GM12878 (cell line): Measurements from ENCODE around the gene PRR16. TPM values are rescaled to one million over a fixed set of nuclear protein-coding genes. Genes with fewer than 3 reads are reported as not detected.

Source experiments
- ATAC-seq: fragments of 200-7000 bp; cut with Tn5 transposase; 3 replicates; pipeline ENCODE4 v1.9.1; 2020; ENCODE audit warnings: mild to moderate bottlenecking, moderate library complexity
- BruUV-seq: library from RNA; stranded (reverse); fragments of 400-500 nt; replicated peaks from 2 replicates; lab custom pipeline; 2021; lab: Mats Ljungman, UMichigan
- CTCF ChIA-PET: fragments of 300-600 bp; sonication (Branson Sonifier 250); formaldehyde crosslinking; extraction: SDS; loops from one replicate; lab custom pipeline; 2021; ENCODE audit warnings: inconsistent platforms; lab: Yijun Ruan, JAX
- POLR2A ChIA-PET: fragments of 350-600 bp; formaldehyde crosslinking; extraction: SDS; loops from one replicate; lab custom pipeline; 2021; ENCODE audit warnings: inconsistent platforms; lab: Charles Lee
- RAD21 ChIA-PET: fragments of 300-600 bp; sonication (Branson Sonifier 250); formaldehyde crosslinking; loops from one replicate; lab custom pipeline; 2023; ENCODE audit warnings: antibody characterized with exemption; ENCODE audit not compliant: unreplicated experiment; lab: Charles Lee
- SMC1A ChIA-PET: fragments of 300-600 bp; sonication (Branson Sonifier 250); formaldehyde crosslinking; loops from one replicate; lab custom pipeline; 2023; ENCODE audit not compliant: unreplicated experiment, uncharacterized antibody; lab: Charles Lee
- DNase-seq: peaks from one replicate; pipeline ENCODE4 v3.0.0-alpha.2; 2011; ENCODE audit warnings: low read depth, low spot score
- FAIRE-seq: peaks from 3 replicates; lab custom pipeline; 2011; peaks lifted over from hg19 to GRCh38; lab: Jason Lieb, UNC
- H2AFZ ChIP-seq: 2 replicates; pipeline ENCODE4 v1.6.0; 2011; ENCODE audit warnings: low read depth, low read length, control low read depth; ENCODE audit not compliant: control insufficient read depth
- H3K27ac ChIP-seq: 2 replicates; pipeline ENCODE4 v1.5.1; 2011; ENCODE audit warnings: control low read depth; ENCODE audit not compliant: control insufficient read depth, insufficient read depth
- H3K27me3 ChIP-seq, 2 experiments: replicated peaks in 1 of 2; 2 replicates each; pipeline versions ENCODE4 v1.6.0 to v1.6.1; 2011; ENCODE audit warnings: low read length in 1 of 2; ENCODE audit not compliant: control insufficient read depth in 2 of 2, insufficient read depth in 2 of 2
- H3K36me3 ChIP-seq, 2 experiments: 2 replicates each; pipeline ENCODE4 v1.5.1; 2011; ENCODE audit warnings: low read length in 1 of 2; ENCODE audit not compliant: control insufficient read depth in 2 of 2, insufficient read depth in 2 of 2
- H3K4me1 ChIP-seq: 2 replicates; pipeline ENCODE4 v1.6.1; 2011; ENCODE audit warnings: mild to moderate bottlenecking, low read length, moderate library complexity, mixed read lengths; ENCODE audit not compliant: control insufficient read depth, insufficient read depth
- H3K4me2 ChIP-seq: 2 replicates; pipeline ENCODE4 v1.6.0; 2011; ENCODE audit warnings: control low read depth; ENCODE audit not compliant: control insufficient read depth, insufficient read depth
- H3K4me3 ChIP-seq: fragments of 200-600 bp; sonication (generic); 2 replicates; pipeline ENCODE4 v1.5.1; 2016
- H3K79me2 ChIP-seq: 2 replicates; pipeline ENCODE4 v1.6.0; 2011; ENCODE audit warnings: low read length; ENCODE audit not compliant: control insufficient read depth, insufficient read depth
- H3K9ac ChIP-seq: 2 replicates; pipeline ENCODE4 v1.8.0; 2011; ENCODE audit warnings: low read length, control low read depth, mixed read lengths; ENCODE audit not compliant: control insufficient read depth, insufficient read depth
- H3K9me3 ChIP-seq: replicated peaks from 3 replicates; pipeline ENCODE4 v1.5.1; 2011; ENCODE audit warnings: mild to moderate bottlenecking, low read length; ENCODE audit not compliant: control insufficient read depth, insufficient read depth
- H4K20me1 ChIP-seq: 2 replicates; pipeline ENCODE4 v1.6.0; 2011; ENCODE audit not compliant: control insufficient read depth, insufficient read depth
- ESRRA ChIP-seq: IDR thresholded peaks from 2 replicates; pipeline ENCODE4 v1.6.1; 2012; ENCODE audit warnings: mild to moderate bottlenecking, low read length, improper control_type of control experiment
- LARP7 ChIP-seq: fragments of 450-650 bp; IDR thresholded peaks from 2 replicates; pipeline ENCODE4 v1.6.1; 2017; ENCODE audit warnings: mild to moderate bottlenecking
- NBN ChIP-seq: fragments of 450-650 bp; IDR thresholded peaks from 2 replicates; pipeline ENCODE4 v1.6.1; 2016
- PAX5 ChIP-seq: IDR thresholded peaks from 2 replicates; pipeline ENCODE4 v1.6.1; 2011; ENCODE audit warnings: low read depth, low read length, borderline replicate concordance
- PAX8 ChIP-seq: fragments of 450-650 bp; IDR thresholded peaks from 2 replicates; pipeline ENCODE4 v1.6.1; 2017; ENCODE audit warnings: mild to moderate bottlenecking, moderate library complexity
- RAD21 ChIP-seq: IDR thresholded peaks from 2 replicates; pipeline ENCODE4 v1.6.1; 2011; ENCODE audit warnings: mild to moderate bottlenecking, low read depth, low read length, moderate library complexity; ENCODE audit not compliant: insufficient read depth
- SIN3A ChIP-seq: IDR thresholded peaks from 2 replicates; pipeline ENCODE4 v1.6.1; 2012; ENCODE audit warnings: low read depth, low read length, improper control_type of control experiment
- SREBF1 ChIP-seq: IDR thresholded peaks from 2 replicates; pipeline ENCODE4 v1.6.1; 2012; ENCODE audit warnings: mild to moderate bottlenecking, low read length
- TCF3 ChIP-seq: IDR thresholded peaks from 2 replicates; pipeline ENCODE4 v1.6.1; 2012; ENCODE audit warnings: low read depth, mild to moderate bottlenecking, low read length, borderline replicate concordance; ENCODE audit not compliant: insufficient read depth
- WGBS: methylation state at CpG from one replicate; pipeline ENCODE4 v1.1.6; 2016; ENCODE audit warnings: low lambda C conversion rate; ENCODE audit not compliant: insufficient replicate concordance, insufficient coverage; ENCODE audit errors: missing lambda C conversion rate; 5-methylcytosine and 5-hydroxymethylcytosine counted together
- in situ Hi-C: fragments of 300-500 bp; cut with MboI; formaldehyde crosslinking; loops from 9 replicates; pipeline ENCODE4 v1.14.3; 2018; ENCODE audit warnings: mixed read lengths
- intact Hi-C: fragments of 100-400 bp; cut with micrococcal nuclease; formaldehyde crosslinking; loops from one replicate; pipeline ENCODE4 v1.14.2; 2022; ENCODE audit not compliant: unreplicated experiment
- polyA plus RNA-seq, 11 experiments: library from polyadenylated mRNA; depleted of rRNA in 4 of 11; unstranded in 6 of 11; stranded (reverse) in 5 of 11; fragments of >200 nt; fragmentation: Nextera tagmentation in 4 of 11; fragmentation: Illumina TruSeq in 1 of 11; extraction: Ambion mirVana in 4 of 11; extraction: Trizol in 1 of 11; gene quantifications; 1 replicate in 1 of 11; 2 replicates in 10 of 11; pipeline versions ENCODE4 v1.2.1 to v1.2.3, GENCODE V29; 2011 to 2016; ENCODE audit warnings: inconsistent platforms in 2 of 11, missing spikeins in 2 of 11, low read depth in 1 of 11
- total RNA-seq, 4 experiments: library from RNA; depleted of rRNA in 3 of 4; stranded (reverse); fragments of >200 nt in 3 of 4; fragmentation: Illumina TruSeq in 1 of 4; extraction: Trizol in 1 of 4; gene quantifications; 2 replicates each; pipeline versions ENCODE4 v1.2.1 to v1.2.3, GENCODE V29; 2013 to 2021
- TF ChIP-seq, protein P1 (sequence below): fragments of 450-650 bp; IDR thresholded peaks from 2 replicates; pipeline ENCODE4 v1.6.1; 2017; ENCODE audit warnings: borderline replicate concordance
- TF ChIP-seq, protein P2 (sequence below): fragments of 450-650 bp; IDR thresholded peaks from 2 replicates; pipeline ENCODE4 v1.6.1; 2018; ENCODE audit warnings: borderline replicate concordance, mild to moderate bottlenecking; ENCODE audit not compliant: partially characterized antibody

PRR16 gene
- total and polyA plus RNA-seq, 10 of the 15 experiments (the other 5 are each of a cell fraction or from before 2014, with no cell fraction given), result not detected

DNA sequence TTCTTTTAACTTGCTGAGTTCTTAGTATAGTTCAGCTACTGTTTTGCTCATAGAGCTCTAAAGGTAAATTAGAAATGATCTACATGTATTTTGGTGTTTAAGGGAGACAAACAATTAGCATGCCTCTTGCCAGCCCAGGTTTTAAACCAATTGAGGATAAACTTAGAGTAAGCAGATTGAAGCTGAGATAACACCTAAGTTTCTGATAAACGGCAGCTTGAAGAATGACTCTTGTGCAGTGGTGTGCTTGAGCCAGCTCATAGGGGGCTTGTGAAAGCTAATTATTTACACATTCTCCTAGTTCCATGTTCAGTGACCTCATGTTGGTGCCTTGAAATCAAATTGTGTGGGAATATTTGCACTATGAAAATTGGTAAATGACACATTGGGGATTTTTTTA, 193.0 kb downstream of the PRR16 start:
- no peaks in the 10 kb centered on the region for H3K27me3 ChIP-seq
- intact Hi-C loops, result no loop called here
- H3K4me3 ChIP-seq, result no peak overlapping the region
- no peaks in the 10 kb centered on the region for H3K4me1 ChIP-seq
- no peak overlapping the region for H3K4me2 ChIP-seq
- ChIA-PET RAD21 (interaction anchor here (1.5 kb wide), 1 partner anchor 1290 kb away, joined by 4 read pairs; no protein-coding TSS in a partner anchor), POLR2A (no interaction called here), SMC1A (interaction anchor here (1.3 to 2.4 kb wide), 2 partner anchors 9 to 1292 kb away, joined by 3 to 8 read pairs; no protein-coding TSS in a partner anchor), CTCF (interaction anchor here (0.8 to 1.6 kb wide), 5 partner anchors 9 to 1293 kb away, joined by 3 to 14 read pairs (median 4); no protein-coding TSS in a partner anchor)
- no peak overlapping the region for H3K27ac ChIP-seq
- FAIRE-seq, result no peak
- no peak overlapping the region for H2AFZ ChIP-seq
- H3K79me2 ChIP-seq, result no peaks in the 10 kb centered on the region
- DNase-seq, result no peak
- no TSS peak for BruUV-seq
- H3K36me3 ChIP-seq, result no peaks in the 10 kb centered on the region
- H3K9me3 ChIP-seq, result no peaks in the 10 kb centered on the region
- H4K20me1 ChIP-seq, result no peaks in the 10 kb centered on the region
- ATAC-seq, result no peak
- TF ChIP-seq NBN, result no peak
- no peak for TF ChIP-seq PAX8
- 47% methylated on average over 1 of the region's 1 CpG for WGBS
- in situ Hi-C loops, result no loop called here
- H3K9ac ChIP-seq, result no peak overlapping the region

DNA sequence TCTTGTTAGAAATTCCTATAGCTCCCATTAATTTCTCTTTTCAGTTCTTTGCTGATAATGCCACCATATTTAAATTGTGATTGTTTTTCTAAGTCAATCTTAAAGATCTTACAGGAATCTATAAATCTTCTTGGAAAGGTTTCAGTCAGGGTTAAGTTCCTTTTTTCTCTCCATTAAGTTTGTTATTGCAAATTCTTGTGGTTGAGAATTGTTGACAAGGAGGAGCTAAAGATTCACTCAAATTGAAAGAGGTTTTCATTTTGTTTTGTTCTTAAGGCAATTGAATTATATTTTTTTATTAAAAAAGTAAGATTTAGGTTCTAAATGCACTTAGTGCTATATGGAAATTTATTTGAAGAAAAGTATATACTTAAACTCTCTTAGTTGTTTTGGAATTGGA, 213.4 kb downstream of the PRR16 start:
- Histone ChIP-seq H2AFZ (no peak overlapping the region), H3K36me3 (no peaks in the 10 kb centered on the region), H3K9me3 (no peaks in the 10 kb centered on the region), H3K9ac (no peak overlapping the region), H3K27me3 (no peaks in the 10 kb centered on the region), H3K4me2 (no peak overlapping the region), H3K27ac (no peak overlapping the region), H3K79me2 (no peaks in the 10 kb centered on the region), H3K4me1 (no peaks in the 10 kb centered on the region), H3K4me3 (no peak overlapping the region), H4K20me1 (no peaks in the 10 kb centered on the region)
- DNase-seq, result no peak
- no peak for FAIRE-seq
- intact Hi-C loops (no loop called here), in situ Hi-C loops (no loop called here)
- BruUV-seq, result no TSS peak
- CTCF ChIA-PET, result no interaction called here
- SMC1A ChIA-PET, result no interaction called here
- TF ChIP-seq ESRRA (no peak), SIN3A (no peak), RAD21 (no peak), LARP7 (no peak), PAX5 (no peak), SREBF1 (no peak), TCF3 (no peak)
- TF ChIP-seq, protein P1, sequence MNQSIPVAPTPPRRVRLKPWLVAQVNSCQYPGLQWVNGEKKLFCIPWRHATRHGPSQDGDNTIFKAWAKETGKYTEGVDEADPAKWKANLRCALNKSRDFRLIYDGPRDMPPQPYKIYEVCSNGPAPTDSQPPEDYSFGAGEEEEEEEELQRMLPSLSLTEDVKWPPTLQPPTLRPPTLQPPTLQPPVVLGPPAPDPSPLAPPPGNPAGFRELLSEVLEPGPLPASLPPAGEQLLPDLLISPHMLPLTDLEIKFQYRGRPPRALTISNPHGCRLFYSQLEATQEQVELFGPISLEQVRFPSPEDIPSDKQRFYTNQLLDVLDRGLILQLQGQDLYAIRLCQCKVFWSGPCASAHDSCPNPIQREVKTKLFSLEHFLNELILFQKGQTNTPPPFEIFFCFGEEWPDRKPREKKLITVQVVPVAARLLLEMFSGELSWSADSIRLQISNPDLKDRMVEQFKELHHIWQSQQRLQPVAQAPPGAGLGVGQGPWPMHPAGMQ, result no peak
- TF ChIP-seq, protein P2, sequence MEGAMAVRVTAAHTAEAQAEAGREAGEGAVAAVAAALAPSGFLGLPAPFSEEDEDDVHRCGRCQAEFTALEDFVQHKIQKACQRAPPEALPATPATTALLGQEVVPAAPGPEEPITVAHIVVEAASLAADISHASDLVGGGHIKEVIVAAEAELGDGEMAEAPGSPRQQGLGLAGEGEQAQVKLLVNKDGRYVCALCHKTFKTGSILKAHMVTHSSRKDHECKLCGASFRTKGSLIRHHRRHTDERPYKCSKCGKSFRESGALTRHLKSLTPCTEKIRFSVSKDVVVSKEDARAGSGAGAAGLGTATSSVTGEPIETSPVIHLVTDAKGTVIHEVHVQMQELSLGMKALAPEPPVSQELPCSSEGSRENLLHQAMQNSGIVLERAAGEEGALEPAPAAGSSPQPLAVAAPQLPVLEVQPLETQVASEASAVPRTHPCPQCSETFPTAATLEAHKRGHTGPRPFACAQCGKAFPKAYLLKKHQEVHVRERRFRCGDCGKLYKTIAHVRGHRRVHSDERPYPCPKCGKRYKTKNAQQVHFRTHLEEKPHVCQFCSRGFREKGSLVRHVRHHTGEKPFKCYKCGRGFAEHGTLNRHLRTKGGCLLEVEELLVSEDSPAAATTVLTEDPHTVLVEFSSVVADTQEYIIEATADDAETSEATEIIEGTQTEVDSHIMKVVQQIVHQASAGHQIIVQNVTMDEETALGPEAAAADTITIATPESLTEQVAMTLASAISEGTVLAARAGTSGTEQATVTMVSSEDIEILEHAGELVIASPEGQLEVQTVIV, result no peak
- POLR2A ChIA-PET, result no interaction called here
- ATAC-seq, result no peak
- RAD21 ChIA-PET, result no interaction called here
